Cerebellar cortex (tissue), 1 donor: ENCODE data around the gene BRICD5.

ENCODE experiments used
- DNase-seq: peaks from one replicate; pipeline ENCODE4 v3.0.0-alpha.2; 2015; ENCODE audit warnings: low spot score

BRICD5 gene

DNA sequence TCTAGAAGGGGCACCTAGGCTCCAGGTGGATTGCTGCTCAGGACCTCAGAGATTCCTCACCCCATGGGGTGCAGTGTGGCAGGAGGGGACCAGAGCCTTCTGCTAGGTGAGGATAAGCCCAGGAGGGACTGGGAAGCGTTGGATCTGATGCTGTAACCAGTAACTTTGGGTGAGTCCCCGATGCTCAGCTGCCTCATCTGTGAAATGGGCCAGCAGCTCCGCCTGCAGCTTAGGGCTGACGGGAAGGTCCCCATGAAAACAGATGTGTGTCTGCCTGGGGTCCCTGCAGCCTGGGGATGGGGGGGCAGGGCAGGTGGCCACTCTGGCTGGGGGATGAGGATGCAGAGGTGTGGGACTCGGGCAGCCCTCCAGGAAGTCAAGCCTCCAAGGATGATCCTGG, 11.6 kb downstream of the BRICD5 start:
- DNase-seq = no peak

GRCh38 chr16:2198283-2198682, 12.4 kb downstream of the BRICD5 start:
- no peak for DNase-seq

- DNase-seq = no peak
Measured at GRCh38 chr16:2197765-2198164, 12.9 kb downstream of the BRICD5 start.

DNA sequence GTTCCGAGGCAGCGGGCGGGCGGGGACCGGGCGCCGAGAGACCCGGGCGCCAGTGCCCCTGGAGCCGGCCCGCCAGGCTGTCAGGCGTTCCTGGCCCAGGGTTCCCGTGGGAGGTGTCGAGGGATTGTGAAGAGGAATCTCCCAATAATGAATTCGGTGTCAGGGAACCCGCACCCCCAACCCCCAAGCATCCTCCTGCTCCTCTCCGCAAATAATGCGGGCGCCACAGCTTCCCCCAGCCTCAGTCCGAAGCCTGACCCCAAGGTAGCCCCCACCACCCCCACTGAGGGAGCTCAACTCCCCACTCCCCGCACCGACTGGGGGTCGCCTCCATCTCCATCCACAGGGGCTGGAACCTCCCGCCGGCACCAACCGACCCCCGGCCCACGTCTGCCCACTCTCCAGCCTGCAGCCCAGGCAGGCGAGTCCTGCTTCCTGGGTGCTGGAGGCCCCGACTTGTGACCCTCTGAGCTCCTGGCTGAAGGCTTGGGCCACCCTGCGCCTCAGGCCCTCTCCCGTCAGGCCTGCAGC, 13.6 kb downstream of the BRICD5 start:
- no peak for DNase-seq

GRCh38 chr16:2196162-2196980, 14.3 kb downstream of the BRICD5 start, which contains the start of gene CASKIN1:
Gene CASKIN1, minus strand, starts transcription at chr16:2196605. Its CDS starts 173 bp downstream, at chr16:2196432.
- no peak for DNase-seq

DNA sequence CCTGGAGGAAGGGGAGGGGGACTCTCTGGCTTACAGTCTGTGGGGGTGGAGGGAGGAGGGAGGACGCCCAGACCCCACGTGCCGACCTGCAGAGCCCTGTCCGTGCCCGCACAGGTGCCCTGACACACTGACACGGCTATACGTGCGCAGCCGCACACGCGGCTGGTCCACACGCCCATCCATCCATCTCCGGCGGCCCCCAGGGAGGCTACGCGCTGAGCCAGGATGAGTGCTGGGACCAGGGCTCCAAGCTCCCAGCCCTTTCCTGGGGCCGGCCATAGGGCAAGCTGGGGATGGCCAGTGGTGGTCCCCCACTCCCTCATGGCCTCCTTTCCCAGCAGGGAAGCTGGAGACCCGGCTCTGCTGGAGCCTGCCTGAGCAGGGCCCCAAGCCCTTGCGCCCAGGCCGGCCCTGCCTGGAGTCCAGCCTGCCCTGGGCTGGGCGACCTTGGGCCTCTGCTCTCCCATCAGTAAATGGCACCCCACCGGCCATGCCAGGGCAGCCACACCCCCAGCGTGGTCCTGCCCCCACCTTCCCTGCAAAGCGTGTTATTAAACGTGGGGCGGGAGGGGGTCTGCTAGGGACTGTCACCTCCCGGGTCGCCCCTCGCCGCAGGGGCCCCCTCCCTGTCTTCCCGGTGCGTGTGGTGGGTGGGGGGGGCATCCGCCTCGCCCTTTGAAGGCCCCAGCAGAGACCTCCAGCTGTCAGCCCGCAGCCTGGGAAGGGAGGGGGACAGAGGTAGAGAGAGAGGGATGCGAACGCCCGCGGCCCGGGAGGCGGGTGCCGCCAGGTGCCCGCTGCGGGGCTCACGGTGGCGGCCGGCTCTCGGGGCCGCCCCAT, 15.1 kb downstream of the BRICD5 start:
- DNase-seq = no peak

- peak; percentile 88 for DNase-seq
Measured at GRCh38 chr16:2194852-2195321, 15.8 kb downstream of the BRICD5 start.

- DNase-seq = no peak
Measured at GRCh38 chr16:2194166-2194834, 16.4 kb downstream of the BRICD5 start.

DNA sequence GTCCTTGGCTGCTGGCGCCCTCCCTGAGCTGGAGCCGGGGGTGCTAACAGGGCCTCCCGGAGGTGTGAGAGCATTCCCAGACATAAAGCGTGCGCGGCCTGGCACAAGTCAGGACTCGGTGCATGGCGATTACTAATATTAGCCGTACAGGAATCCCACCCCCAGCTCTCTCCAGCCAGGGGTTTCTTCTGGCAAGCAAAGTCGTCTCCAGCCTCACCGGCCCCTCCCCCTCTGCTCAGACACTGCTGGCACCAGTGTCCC, 19.3 kb downstream of the BRICD5 start:
- no peak for DNase-seq

GRCh38 chr16:2190659-2191445, 19.8 kb downstream of the BRICD5 start:
- DNase-seq = no peak

DNA sequence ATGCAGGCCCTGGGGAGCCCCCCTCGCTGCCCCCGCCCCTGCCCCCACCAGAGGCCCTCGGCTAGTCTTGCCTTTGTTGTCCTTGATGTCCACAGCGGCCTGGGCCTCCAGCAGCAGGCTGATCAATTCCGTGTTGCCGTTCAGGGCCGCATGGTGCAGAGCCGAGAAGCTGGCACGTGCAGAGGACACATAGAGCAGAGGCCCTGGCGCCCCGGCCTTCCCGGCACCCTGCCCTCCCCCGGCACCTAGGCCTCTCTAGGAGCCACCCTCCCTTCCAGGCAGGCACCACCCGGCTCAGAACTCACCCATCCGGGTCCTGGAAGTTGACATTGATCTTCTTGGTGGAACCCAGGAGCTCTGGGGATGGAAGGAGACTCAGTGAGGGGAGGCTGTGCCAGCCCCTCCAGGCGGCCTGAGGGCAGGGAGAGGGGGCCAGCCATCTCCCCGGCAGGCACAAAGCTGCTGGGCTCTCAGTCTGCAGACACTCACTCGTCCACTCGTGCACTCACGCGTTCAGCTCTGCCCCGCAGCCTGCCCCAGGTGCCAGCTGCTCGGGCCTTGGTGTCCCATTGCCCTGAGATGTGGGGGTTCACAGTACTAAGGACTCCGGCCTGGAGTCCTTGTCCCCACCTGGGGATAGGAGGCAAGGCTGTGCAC, 20.5 kb downstream of the BRICD5 start:
- no peak for DNase-seq

DNA sequence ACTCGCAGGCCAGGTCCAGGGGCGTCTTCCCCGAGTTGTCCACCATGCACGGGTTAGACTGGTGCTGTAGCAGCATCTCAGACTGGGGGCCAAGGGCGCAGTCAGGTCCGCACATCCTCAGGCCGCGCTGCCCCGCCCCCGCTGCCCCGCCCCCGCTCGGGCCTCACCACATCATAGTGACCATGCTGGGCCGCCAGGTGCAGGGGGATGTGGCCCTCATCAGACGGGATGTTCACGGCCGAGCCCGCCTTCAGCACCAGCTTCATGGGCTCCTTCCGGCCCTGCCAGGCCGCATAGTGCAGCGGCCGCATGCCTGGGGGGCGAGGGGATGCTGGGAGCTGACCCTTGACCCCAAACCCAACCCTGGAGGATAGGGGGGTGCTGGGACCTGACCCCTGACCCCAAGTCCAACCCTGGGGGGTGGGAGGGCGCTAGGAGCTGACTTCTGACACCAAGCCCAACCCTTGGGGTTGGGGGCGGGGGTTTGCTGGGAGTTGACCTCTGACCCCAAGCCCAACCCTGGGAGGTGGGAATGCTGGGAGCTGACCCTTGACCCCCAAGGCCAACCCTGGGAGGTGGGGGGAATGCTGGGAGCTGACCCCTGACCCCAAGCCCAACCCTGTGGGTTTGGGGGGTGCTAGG, 21.3 kb downstream of the BRICD5 start:
- DNase-seq = no peak

DNA sequence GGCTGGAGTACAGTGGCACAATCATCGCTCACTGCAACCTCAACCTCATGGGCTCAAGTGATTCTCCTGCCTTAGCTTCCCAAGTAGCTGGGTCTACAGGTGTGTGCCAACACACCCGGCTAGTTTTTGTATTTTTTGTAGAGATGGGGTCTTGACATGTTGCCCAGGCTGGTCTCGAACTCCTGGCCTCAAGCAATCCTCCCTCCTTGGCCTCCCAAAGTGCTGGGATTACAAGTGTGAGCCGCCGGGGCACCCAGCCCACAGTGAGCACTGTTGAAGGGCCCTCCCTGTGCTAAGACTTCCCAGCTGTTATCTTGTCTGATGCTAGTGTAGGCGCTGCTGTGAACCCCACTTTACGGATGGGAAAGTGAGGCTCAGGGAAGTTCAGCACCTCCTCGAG, 22.3 kb downstream of the BRICD5 start:
- DNase-seq = no peak

DNA sequence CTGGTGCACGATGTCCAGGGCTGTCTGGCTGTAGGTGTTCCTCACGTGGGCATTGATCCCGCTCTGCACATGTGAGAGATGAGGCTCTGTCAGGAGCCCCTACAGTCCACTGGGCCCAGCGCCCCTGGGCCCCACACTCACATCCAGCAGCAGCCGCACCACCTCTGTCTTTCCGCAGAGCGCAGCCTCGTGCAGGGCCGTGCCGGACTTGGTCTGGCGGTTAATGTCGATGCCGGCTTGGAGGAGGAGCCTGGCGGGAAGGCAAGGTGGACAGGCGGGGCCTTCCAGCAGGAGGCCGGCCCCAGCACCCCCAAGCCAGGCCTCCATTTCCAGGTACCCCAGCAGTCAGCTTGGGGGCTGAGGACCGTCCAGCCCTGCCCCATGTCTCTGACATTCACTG, 23.5 kb downstream of the BRICD5 start:
- no peak for DNase-seq

DNA sequence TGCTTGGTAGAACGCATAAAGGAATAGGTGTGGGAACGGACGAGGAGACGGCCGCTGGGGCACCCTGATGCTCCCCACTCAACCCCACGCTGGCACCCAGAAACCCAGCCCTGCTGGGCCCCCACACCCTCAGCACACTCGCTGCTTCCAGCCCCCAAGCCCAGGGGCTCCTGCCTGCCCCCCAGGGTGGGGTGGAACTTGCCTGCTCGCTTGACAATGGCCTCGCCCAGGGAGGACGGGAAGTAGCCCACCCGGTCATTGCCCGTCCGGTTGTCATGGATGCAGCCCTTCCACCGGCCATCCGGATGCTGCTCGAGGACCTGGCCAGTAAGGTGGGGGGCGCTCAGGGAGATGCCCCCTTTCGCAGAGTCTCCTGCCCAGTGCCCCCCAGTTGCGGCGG, 24.2 kb downstream of the BRICD5 start:
- DNase-seq = no peak

DNA sequence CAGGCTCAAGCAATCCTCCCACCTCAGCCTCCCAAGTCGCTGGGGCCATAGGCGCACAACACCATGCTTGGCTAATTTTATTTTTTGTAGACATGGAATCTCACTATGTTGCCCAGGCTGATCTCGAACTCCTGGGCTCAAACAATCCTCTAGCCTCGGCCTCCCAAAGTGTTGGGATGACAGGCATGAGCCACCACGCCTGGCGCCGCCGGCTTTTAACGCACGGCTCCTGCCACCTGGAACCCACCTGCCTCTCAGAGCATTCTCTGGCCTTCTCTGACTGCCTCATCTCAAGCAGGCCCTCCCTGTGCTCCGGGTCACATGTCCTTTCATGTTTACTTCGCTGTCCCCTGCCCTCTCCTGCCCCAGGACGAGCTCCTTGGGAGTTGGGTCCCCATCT, 24.6 kb downstream of the BRICD5 start:
- no peak for DNase-seq

DNA sequence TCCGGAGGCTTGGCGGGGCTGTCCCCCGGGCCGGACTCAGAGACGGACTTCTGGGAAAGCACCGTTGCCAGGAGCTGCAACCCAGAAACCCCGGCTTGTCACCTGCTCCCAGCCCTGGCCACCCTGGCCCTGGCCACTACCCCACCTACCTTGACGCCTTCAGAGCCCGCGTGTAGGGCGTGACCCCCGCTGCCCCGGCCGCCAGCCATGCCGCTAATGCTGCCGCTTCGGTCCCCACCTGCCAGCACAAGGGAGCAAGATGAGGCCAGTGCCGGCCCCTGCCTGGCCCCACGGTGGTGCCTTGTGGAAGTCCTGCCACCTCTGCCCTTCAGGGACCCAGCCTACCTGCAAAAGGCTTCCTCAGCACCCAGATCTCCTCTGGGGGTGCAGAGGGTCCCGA, 25.7 kb downstream of the BRICD5 start:
- no peak for DNase-seq

DNA sequence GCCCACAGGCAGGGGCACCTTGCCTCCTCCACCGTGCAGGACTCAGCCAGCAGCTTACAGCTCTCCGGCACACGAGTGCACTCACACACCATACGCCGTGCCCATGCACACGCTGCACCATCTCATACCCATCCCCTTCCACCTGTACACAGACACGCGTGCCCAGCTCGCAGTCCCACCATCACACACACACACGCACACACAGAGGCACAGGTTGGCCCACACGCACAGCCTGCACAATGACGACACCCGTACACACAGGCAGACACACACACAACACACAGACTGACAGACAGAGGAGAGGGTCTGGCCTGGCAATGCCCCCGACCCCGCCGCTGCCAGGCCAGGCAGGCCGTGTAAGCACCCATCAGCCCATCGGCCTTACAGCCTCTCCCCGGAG, 26.3 kb downstream of the BRICD5 start:
- DNase-seq = no peak

DNA sequence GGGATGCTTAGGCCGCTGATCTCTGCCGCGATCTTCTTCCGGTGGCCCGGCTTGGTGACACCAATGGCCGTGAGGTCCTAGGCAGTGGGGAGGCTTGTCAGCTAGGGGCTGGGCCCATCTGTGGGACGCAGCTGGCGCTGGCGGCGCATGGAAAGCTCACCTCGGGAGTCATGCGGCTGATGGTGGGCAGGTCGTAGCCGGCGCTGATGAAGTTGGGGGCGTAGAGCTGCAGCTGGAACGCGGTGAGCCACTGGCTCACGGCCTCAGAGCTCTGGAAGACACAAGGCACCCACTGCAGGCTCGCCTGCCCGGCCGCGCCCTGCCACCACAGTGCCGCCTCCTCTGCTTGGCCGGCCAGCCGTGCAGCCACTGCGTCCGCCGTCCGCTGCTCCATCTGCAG, 27.0 kb downstream of the BRICD5 start:
- no peak for DNase-seq

DNA sequence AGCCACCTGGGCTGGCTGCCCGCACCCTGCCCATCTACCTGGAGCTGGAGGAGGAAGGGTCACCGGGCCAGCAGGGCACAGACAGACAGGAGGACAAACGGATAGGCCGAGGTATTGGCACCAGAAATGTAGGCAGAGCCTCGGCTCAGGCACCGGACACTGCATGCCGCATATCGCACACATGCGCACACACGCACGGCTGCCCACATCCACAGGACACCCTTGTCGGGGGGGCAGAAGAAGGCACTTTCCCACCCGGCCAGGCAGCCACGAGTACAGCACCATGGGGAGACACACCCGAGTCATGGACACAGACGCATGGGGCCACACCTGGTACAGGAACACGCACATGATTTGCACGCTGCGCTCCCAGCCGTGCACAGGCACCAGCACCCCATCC, 28.7 kb downstream of the BRICD5 start:
- no peak for DNase-seq
